Pancreas (tissue), 10 donors: ENCODE measurements around the gene MAFG. TPM values are rescaled to one million over a fixed set of nuclear protein-coding genes. Genes with fewer than 3 reads are reported as not detected.

Source experiments
- ATAC-seq, 4 donors: fragments of 200-7000 bp; cut with Tn5 transposase; one replicate each; pipeline versions ENCODE4 v1.8.0 to v1.9.1; 2020; ENCODE audit warnings: mild to moderate bottlenecking in 4 of 4, moderate library complexity in 4 of 4
- DNase-seq, 6 donors: peaks; one replicate each; pipeline ENCODE4 v3.0.0-alpha.2; 2020
- FAIRE-seq: peaks from 2 replicates; lab custom pipeline; 2012; peaks lifted over from hg19 to GRCh38; lab: Jason Lieb, UNC
- H3K27ac ChIP-seq, 4 donors: fragments of 200-600 bp; sonication (generic); 1 replicate in 3 of 4; 2 replicates in 1 of 4; pipeline versions ENCODE4 v1.5.0 to v1.8.0; 2020
- H3K27me3 ChIP-seq, 4 donors: fragments of 200-600 bp; one replicate each; pipeline ENCODE4 v1.8.0; 2021
- H3K36me3 ChIP-seq, 3 donors: fragments of 200-600 bp; sonication (generic) in 1 of 3; one replicate each; pipeline versions ENCODE4 v1.5.0 to v1.8.0; 2020 to 2021
- H3K4me1 ChIP-seq, 3 donors: fragments of 200-600 bp; one replicate each; pipeline ENCODE4 v1.8.0; 2021
- H3K4me3 ChIP-seq, 4 donors: fragments of 200-600 bp; sonication (generic) in 2 of 4; one replicate each; pipeline versions ENCODE4 v1.5.0 to v1.8.0; 2020 to 2021
- H3K9me3 ChIP-seq, 4 donors: fragments of 200-600 bp; one replicate each; pipeline ENCODE4 v1.8.0; 2021
- WGBS, 2 donors: extraction: QIAGEN DNeasy Blood & Tissue Kit; methylation state at CpG; one replicate each; pipeline ENCODE4 v1.1.7; 2013; 5-methylcytosine and 5-hydroxymethylcytosine counted together
- intact Hi-C, 3 donors: fragments of 100-400 bp; cut with DNase I; formaldehyde crosslinking; loops; one replicate each; pipeline versions ENCODE4 v1.11.1 to v1.14.2; 2022
- polyA plus RNA-seq, 2 donors: library from polyadenylated mRNA; stranded (reverse); fragments of 200-250 nt; gene quantifications; one replicate each; pipeline ENCODE4 v1.2.3, GENCODE V29; 2013
- total RNA-seq, 6 donors: library from RNA; stranded (reverse); fragmentation: NEBNext Ultra II Directional in 4 of 6; extraction: Animal tissue kit (Norgen Biotek cat#: 25700) in 4 of 6; gene quantifications; one replicate each; pipeline versions ENCODE4 v1.2.1 to v1.2.4, GENCODE V29; 2021 to 2023
- TF ChIP-seq, protein P1 (sequence below), 4 donors: fragments of 200-600 bp; sonication (generic) in 3 of 4; IDR thresholded peaks; one replicate each; pipeline versions ENCODE4 v1.5.0 to v1.8.0; 2021; ENCODE audit warnings: antibody characterized with exemption in 4 of 4
- donor health status: healthy with polysubstance abuse.
- donor health status: DM: no; HTN: no; CAD: no; lungs with moderate emphysema.
- donor health status: DM: no; HTN: no; CAD: no.
- donor health status: control.
- donor health status: control.
- donor health status: Bipolar disorder and iron deficiency.
- donor health status: DM: yes; HTN: yes; CAD: no.
- donor health status: DM: no; HTN: no; CAD: no.
- donor health status: DM: no; HTN: no; CAD: no.
- donor health status: DM: yes; HTN: yes; CAD: no.

Gene MAFG
- total and polyA plus RNA-seq, 8 donors = 6.4 to 11.1 (median 8.0) TPM

DNA sequence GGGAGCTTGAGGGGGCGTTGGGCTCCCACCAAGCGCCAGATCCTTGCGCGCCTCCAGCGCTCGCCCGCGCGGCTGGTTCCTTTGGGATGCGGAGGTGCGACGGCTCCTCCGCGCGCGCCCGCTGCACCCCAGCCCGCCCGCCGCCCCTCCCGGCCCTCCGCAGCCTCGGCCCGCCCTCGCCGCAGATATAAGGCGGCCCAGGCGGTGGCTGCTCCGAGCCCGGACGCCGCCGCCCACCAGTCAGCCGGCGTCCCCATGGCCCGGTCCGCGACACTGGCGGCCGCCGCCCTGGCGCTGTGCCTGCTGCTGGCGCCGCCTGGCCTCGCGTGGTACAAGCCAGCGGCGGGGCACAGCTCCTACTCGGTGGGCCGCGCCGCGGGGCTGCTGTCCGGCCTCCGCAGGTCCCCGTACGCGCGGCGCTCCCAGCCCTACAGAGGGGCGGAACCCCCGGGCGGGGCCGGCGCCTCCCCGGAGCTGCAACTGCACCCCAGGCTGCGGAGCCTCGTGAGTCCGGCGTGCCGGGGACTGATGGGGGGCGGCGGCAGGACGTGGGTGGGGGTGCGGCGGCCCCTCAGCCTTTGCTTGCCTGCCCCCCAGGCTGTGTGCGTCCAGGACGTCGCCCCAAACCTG, 25.4 kb downstream of the MAFG start, which contains the start of gene NPB:
Gene NPB (plus strand): TSS at position 216 of the 630 bp plus-strand sequence. CDS start 40 bp downstream, at position 256.
- no peak within 1 kb of the TSS for H3K27ac ChIP-seq

DNA sequence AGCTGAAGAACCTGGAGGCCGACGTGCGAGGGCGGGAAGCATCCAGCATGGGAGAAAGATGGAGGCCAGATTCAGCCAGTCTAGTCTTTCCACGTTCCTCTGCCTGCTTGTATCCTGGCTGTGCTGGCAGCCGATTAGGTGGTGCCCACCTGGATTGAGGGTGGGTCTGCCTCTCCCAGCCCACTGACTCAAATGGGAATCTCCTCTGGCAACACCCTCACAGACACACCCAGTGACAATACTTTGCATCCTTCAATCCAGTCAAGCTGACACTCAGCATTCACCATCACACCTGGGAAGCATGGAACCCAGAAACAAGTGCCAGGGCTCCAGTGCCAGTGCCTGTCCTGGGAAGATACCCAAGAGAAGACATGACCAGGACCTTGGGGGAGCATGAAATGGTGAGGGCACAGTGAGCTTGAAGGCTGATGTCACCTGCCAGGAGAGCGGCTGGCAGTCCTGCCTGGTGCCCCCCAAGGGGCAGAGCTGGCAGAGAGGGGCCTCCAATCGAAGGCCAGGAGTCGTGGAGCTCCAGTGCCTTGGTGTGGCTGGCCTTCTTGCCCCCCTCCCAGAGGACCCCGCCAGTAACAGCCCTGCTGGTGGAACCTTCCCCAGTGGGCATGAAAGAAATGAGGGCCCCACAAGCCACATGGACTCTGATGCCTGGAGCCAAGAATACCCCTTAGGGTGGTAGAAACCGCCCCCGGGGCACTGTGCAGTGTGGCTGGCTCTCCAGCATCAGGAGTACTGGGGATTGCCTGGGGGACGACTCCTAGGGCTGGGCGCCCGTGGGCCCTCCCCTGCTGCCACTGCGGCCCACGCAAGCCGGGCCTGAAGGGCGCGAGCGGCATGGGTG, 26.1 kb downstream of the MAFG start:
- Histone ChIP-seq H3K9me3 (no peaks in the 10 kb centered on the region), H3K27me3 (no peaks in the 10 kb centered on the region), H3K4me3 (peak overlapping the region in 1 of 4 donors; percentile 37), H3K36me3 (peaks cover 0 to 12% (median 6%) of the 10 kb centered on the region in 3 donors), H3K4me1 (peaks cover 0 to 6% (median 3%) of the 10 kb centered on the region in 3 donors), H3K27ac (no peak overlapping the region)
- TF ChIP-seq, protein P1, sequence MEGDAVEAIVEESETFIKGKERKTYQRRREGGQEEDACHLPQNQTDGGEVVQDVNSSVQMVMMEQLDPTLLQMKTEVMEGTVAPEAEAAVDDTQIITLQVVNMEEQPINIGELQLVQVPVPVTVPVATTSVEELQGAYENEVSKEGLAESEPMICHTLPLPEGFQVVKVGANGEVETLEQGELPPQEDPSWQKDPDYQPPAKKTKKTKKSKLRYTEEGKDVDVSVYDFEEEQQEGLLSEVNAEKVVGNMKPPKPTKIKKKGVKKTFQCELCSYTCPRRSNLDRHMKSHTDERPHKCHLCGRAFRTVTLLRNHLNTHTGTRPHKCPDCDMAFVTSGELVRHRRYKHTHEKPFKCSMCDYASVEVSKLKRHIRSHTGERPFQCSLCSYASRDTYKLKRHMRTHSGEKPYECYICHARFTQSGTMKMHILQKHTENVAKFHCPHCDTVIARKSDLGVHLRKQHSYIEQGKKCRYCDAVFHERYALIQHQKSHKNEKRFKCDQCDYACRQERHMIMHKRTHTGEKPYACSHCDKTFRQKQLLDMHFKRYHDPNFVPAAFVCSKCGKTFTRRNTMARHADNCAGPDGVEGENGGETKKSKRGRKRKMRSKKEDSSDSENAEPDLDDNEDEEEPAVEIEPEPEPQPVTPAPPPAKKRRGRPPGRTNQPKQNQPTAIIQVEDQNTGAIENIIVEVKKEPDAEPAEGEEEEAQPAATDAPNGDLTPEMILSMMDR (IDR thresholded peaks at IDR 0.05) = no peak
- ATAC-seq (peak in 3 of 4 donors; percentile 5 to 16 (median 6)), FAIRE-seq (no peak), DNase-seq (peak in 2 of 6 donors; percentile 28 to 64)
- WGBS, 2 donors = 54 to 57% methylated on average over 16 to 21 of the region's 21 CpGs
- intact Hi-C loops = no loop called here

More for the DNA sequence above, 25.4 kb downstream of the MAFG start, which contains the start of gene NPB:
- 1 to 2% methylated on average over 50 to 79 of the region's 79 CpGs for WGBS, 2 donors
- Histone ChIP-seq H3K27me3 (no peaks in the 10 kb centered on the region), H3K9me3 (no peaks in the 10 kb centered on the region), H3K4me3 (peak within 1 kb of the TSS in 2 of 4 donors; percentile 19 to 37), H3K4me1 (peaks cover 0 to 6% (median 3%) of the 10 kb centered on the region in 3 donors), H3K36me3 (peaks cover 0 to 12% (median 6%) of the 10 kb centered on the region in 3 donors)
- ATAC-seq (peak; percentile 38 to 72 (median 61)), FAIRE-seq (no peak), DNase-seq (peak in 2 of 6 donors; percentile 50 to 80)
- TF ChIP-seq, protein P1 (IDR thresholded peaks at IDR 0.05) = no peak
- intact Hi-C loops = no loop called here

DNA sequence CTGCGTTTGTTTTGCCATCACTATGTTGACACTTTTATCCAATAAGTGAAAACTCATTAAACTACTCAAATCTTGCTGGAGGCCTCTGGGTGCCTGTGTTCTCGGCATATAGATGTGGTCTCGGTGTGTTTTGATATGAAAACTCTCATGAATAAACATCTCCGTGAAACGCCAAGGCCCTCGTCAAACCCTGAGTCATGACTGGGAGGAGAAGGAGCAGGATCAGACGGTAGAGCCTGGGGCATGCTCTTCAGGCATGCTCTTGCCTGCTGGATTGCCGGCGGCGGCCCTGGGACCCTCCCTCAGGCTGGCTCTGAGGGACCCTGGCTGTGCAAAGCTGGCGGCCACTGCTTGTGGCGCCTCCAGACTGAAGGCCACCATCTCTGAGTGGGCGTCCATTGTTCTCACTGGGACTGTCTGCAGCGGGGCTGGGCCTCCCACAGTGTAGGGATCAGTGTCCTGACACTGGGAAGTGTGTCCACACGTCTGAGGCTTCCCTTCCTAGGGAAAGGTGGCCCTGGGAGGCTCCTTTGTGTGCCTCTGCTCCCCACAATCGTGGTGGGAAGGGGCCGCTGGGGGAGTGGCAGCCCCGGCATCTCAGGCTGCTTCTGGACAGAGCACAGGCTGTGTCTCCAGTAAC, 27.2 kb downstream of the MAFG start:
- peak in 1 of 6 donors; percentile 55 for DNase-seq
- Histone ChIP-seq H3K27me3 (no peaks in the 10 kb centered on the region), H3K9me3 (no peaks in the 10 kb centered on the region), H3K36me3 (peaks cover 0 to 12% (median 6%) of the 10 kb centered on the region in 3 donors), H3K4me3 (no peak overlapping the region), H3K4me1 (peaks cover 0 to 6% (median 3%) of the 10 kb centered on the region in 3 donors), H3K27ac (no peak overlapping the region)
- no peak for FAIRE-seq
- intact Hi-C loops = no loop called here
- 78 to 80% methylated on average over 18 of the region's 18 CpGs for WGBS, 2 donors
- TF ChIP-seq, protein P1 (IDR thresholded peaks at IDR 0.05) = no peak
- no peak for ATAC-seq

DNA sequence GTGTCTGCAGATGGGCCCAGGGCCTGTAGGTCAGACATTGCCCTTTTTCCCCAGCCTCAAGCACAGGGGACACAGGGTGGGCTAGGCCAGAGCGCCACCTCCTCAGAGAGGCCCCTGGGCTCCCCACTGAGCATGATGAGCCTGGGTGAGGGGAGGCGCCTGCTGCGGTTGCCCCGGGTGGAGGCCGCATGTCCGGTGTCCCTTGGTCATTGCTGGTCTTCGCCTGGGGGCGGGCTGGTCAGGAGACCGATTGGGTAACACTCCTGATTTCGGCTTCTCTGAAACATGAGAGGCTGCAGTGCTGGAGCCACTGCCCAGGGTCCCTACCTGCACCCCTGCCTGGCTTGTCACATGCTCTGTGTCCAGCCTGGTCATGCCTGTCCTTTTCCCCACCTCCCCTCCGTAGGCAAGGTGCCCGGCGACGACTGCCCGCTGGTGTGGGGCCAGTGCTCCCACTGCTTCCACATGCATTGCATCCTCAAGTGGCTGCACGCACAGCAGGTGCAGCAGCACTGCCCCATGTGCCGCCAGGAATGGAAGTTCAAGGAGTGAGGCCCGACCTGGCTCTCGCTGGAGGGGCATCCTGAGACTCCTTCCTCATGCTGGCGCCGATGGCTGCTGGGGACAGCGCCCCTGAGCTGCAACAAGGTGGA, 27.9 kb downstream of the MAFG start:
- 93 to 95% methylated on average over 22 of the region's 22 CpGs for WGBS, 2 donors
- TF ChIP-seq, protein P1 (IDR thresholded peaks at IDR 0.05) = no peak
- DNase-seq = peak in 2 of 6 donors; percentile 37 to 68
- no peak for ATAC-seq
- Histone ChIP-seq H3K27ac (no peak overlapping the region), H3K27me3 (no peaks in the 10 kb centered on the region), H3K36me3 (peaks cover 0 to 12% (median 6%) of the 10 kb centered on the region in 3 donors), H3K4me3 (no peak overlapping the region), H3K9me3 (no peaks in the 10 kb centered on the region), H3K4me1 (peaks cover 0 to 6% (median 3%) of the 10 kb centered on the region in 3 donors)
- intact Hi-C loops = no loop called here
- FAIRE-seq = no peak
